Measurements from ENCODE around the gene ANKRD28. TPM values are rescaled to one million over a fixed set of nuclear protein-coding genes. Genes with fewer than 3 reads are reported as not detected.
"Not testable (repeated sequence)": the region's sequence is repeated elsewhere in the genome, so short reads cannot be mapped to it uniquely, and the experiment has no call there.

Gene ANKRD28
- total RNA-seq (2014; rRNA removed): 181 and 196 TPM in 2 replicates
- 40.7 TPM for polyA plus RNA-seq (2012)

DNA sequence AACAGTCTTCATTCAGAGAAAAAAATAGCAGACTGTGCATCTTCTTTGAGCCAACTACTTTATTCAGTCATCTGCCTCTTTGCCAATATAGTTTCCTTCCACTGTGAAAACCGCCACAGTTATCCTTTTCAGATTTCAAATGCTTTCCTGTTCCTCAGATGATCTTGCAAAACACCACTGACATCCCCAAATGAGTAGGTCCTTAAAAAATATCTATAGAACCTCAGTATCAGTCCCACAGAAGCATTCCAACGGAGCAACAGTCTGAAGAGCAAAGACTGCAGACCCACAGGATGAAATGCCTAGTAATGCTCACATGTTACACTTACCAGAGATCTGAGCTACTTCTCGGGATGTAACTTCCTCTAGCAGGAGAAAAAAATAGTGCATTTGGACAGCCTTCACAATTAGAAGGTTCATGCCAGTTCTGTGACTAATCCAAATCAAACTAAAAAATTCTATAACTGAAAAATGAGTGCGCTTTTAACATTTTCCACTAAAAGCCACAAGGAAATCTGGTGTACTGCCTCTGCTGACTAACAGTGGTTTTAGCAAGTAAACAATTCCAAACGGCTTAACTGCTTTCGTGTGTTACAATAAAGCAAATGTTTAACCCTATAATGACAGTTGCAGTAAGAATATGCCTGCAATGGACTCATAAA lies at the start of gene ANKRD28:
TSS of gene ANKRD28 (minus strand) at position 338 of the 662 bp plus-strand sequence. CDS start 1,458 bp downstream, outside the sequence.
- DNase-seq (ENCODE audit: low read depth): peak; percentile 98

DNA sequence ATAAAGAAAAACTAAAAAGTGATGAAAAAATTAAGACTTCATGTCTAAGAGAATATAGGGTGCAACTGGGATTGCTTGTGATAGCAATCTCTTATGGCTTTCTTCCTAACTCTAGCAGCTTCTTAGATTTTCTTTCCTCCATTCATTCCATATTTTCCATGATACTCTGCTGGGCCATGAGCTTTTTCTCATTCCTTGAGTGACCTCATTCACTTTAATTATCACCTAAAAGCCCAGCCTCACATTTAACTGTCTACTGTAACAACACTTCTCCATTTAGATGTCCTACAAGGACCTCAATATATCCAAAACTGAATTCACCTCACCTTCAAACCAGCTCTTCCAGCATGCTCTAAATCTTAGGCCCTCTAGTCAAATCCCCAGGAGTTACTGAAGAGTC lies 49.5 kb upstream of the ANKRD28 start:
- no peak for DNase-seq (ENCODE audit: low read depth)

DNA sequence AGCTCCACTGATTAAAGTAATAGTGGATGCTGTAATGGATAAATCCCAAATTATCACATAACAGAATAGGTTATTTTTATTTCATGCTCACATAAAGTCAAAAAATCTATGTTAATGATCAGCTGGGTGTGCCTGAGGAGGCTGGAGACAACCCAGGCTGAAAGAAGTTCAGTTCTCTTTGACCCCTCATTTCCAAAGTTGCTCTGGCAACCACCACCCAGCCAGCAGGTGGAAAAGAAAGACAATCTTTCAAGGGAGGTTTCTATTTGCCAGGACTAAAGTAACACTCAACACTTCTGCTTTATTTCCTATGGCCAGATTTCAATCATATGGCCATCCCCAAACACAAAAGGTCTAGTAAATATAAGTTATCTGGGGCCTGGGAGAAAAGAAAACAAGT lies 48.8 kb upstream of the ANKRD28 start:
- no peak for DNase-seq (ENCODE audit: low read depth)

DNA sequence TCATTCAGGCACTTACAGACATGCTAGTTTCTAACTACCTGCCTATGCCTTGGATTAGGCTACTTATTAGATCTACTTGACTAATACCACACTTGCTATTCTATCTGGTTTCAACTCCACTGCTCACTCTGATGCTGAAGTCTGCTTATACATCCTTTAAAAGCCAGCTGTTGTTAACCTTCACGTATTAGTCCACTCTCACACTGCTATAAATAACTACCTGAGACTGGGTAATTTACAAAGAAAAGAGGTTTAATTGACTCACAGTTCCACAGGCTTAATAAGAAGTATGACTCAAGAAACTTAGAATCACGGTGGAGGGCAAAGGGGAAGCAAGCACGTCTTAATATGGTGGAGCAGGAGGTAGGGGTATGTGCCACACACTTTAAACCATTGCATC lies 47.7 kb upstream of the ANKRD28 start:
- DNase-seq (ENCODE audit: low read depth): peak; percentile 13

DNA sequence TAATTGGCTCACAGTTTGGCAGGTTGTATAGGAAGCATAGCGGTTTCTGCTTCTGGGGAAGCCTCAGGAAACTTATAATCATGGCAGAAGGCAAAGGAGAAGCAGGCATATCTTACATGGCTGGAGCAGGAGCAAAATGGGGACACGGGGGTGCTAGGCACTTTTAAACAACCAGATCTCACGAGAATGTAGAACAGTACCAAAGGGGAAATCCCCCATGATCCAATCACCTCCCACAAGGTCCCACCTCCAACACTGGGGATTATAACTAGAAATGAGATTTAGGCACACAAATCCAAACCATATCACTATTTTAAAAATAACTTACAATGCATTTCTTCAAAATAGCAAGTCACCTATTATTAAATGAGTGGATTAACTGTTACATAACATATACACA lies 47.1 kb upstream of the ANKRD28 start:
- DNase-seq (ENCODE audit: low read depth): no peak

DNA sequence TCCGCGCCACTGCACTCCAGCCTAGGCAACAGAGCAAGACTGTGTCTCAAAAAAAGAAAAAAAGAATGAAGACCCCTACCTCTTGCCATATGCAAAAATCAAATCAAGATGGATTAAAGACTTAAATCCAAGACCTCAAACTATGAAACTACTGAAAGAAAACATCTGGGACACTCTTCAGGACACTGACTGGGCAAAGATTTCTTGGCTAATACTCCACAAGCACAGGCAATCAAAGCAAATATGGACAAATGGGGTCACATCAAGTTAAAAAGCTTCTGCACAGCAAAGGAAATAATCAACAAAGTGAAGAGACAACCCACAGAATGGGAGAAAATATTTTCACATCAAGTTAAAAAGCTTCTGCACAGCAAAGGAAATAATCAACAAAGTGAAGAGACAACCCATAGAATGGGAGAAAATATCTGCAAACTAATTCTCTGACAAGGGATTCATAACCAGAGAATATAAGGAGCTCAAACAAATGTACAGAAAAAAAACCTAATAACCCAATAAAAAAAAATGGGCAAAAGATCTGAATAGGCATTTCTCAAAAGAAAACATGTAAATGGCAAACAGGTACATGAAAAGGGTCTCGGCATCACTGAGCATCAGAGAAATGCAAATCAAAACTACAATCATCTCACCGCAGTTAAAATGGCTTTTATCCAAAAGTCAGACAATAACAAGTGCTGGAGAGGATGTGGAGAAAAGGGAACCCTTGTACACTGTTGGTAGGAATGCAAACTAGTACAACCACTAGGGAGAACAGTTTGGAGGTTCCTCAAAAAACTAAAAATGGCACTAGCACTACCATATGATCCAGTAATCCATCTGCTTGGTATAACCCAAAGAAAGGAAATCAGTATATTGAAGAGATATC lies 43.6 kb upstream of the ANKRD28 start:
- DNase-seq (ENCODE audit: low read depth): not testable (repeated sequence)

DNA sequence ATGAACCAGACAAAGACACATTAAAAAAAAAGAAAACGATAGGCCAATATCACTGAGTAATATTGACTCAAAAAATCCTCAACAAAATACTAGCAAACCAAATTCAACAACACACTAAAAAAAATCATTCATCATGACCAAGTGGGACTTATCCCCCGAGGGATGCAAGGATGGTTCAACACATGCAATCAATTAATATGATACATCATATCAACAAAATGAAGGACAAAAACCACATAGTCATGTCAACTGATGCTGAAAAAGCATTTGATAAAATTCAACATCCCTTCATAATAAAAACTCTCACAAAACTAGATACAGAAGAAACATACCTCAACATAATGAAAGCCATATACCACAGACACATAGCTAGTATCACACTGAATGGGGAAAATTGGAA lies 41.8 kb upstream of the ANKRD28 start:
- no peak for DNase-seq (ENCODE audit: low read depth)

DNA sequence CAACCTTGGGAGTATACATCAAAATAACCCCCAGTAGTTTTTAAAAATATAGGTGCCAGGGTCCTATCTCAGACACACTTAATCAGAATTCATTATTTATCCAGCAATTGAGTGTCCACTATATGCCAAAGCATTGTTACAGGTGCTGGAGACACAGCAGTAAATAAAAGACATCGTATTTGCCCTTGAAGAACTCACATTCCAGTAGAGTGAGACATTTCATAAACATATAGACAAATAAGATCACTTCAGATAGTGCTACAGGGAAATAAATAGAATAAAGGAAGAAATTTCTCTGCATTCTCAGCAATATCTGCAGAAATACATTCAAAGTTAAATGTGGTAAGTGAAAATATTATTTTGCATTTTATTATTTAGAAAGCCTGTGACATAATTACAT lies 34.1 kb upstream of the ANKRD28 start:
- no peak for DNase-seq (ENCODE audit: low read depth)

DNA sequence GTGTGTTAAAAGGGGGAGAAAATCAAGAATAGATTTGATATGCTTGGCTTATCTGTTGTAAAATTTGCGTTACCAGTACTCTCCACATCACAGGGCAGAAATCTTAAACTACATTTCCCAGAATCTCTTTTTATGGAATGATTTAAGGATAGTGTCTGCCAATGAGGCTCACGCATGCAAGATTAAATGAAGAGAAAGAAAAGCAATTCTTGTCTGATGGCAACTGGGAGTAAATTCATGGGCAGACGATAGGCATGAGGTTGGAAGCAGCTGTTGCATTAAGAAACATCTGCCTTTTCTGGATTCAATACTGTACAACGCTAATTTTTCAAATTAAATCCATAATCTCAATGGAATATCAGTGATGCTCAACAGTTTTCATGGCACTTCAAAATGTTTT lies 27.2 kb upstream of the ANKRD28 start:
- no peak for DNase-seq (ENCODE audit: low read depth)

DNA sequence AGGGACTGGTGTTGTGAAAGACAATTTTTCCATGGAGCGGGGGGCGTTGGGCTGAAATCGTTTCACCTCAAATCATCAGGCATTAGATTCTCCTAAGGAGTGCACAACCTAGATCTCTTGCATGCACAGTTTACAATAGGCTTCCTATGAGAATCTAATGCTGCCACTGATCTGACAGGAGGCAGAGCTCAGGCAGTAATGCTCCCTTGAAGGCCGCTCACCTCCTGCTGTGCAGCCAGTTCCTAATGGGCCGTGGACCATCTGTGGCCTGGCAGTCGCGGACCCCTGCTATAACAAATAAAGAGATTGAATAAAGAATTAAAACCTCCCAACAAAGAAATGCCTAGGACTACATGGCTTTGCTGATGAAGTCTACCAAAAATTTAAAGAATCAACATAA lies 25.3 kb upstream of the ANKRD28 start:
- no peak for DNase-seq (ENCODE audit: low read depth)

DNA sequence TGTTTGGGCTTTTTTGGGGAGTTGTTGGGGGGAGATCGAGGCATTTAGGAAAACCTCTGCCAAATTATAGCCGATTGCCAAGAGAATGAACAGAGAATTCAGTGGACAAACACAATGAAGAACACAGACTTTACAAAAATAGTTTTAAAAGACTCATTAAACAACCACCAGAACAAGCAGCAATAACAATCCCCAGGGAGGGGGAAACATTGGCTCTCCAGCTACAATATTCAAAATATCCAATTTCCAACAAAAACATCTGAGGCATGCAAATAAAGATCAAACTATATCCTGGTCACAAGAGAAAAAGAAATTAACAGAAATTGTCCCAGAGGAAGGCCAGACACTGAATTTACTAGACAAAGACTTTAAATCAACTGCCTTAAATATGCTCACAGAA lies 24.5 kb upstream of the ANKRD28 start:
- peak; percentile 33 for DNase-seq (ENCODE audit: low read depth)

DNA sequence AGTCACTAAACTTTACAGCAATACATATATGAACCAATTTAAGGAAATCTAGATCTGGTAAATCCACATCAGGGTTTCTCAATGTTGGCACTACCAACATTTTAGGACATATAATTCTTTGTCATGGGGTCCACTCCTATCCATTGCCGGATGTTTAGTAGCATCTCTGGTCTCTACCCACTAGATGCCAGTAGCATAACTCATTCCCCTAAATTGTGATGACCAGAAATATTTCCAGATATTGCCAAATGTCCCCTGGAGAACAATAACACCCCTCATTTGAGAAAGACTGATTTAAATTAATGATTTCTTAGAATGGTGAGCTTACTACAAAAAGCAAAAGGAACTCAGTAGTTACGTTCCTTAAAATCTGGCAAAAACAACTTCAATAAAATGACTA lies 23.1 kb upstream of the ANKRD28 start:
- peak; percentile 47 for DNase-seq (ENCODE audit: low read depth)

DNA sequence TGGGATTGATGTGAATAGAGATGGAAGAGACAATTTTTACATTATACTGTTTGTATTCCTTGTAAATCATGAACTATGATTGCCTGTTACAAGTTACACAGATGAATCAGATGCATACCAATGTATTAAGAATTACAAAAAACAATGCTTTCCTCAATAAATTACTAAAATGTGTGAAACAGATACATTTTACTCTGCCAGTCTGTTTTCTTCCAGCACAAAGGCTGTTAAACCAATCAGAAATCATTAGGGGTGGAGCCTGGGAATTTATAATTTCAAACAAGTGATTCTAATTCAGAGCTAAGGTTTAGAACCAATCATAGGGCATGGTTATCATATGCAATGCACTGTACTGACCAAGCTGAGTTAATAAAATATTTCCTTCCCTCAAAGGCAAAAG lies 21.8 kb upstream of the ANKRD28 start:
- DNase-seq (ENCODE audit: low read depth): no peak

DNA sequence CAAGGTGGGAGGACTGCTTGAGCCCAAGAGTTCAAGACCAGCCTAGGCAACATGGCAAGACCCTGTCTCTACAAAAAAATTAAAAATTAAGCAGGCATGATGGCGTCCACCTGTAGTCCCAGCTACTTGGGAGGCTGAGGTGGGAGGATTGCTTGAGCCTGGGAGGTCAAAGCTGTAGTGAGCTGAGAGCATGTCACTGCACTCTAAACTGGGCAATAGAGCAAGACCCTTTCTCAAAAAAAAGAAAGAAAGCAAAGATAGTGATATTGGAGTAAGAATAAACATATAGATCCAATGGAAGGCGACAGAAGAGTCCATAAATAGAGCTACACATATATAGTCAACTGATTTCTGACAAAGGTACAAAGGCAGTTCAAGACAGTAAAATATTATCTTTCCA lies 21.3 kb upstream of the ANKRD28 start:
- DNase-seq (ENCODE audit: low read depth): no peak

DNA sequence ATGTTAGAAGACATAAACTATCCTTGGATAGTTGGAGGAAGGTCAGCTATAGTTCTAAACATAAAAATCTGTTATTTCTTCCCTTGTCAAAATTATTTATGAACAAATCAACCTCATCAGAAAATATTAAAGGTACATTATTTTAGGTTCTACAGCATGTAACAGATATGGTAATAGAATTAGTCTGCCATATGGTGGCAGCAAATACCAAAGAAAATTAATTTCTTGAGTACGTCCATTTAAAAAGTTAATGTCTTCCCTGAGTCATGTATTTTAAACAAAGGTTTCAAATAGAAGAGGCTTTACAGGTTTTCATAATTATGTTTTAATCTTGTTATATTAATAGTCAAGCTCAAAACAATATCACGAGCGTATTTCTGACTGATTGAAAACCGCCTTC lies 17.9 kb upstream of the ANKRD28 start:
- peak; percentile 71 for DNase-seq (ENCODE audit: low read depth)

DNA sequence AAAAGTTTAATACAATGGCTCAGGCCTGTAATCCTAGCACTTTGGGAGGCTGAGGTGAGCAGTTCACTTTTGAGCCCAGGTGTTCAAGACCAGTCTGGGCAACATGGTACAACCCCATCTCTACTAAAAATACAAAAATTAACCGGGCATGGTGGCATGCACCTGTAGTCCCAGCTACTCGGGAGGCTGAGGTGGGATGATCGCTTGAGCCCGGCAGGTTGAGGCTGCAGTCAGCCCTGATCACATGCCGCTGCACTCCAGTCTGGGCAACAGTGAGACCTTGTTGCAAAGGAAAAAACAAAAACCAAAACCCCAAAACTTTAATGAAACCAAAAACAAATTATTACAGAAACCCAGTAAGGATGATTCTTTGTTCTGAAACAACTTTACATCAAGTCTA lies 15.3 kb upstream of the ANKRD28 start:
- not testable (repeated sequence) for DNase-seq (ENCODE audit: low read depth)

DNA sequence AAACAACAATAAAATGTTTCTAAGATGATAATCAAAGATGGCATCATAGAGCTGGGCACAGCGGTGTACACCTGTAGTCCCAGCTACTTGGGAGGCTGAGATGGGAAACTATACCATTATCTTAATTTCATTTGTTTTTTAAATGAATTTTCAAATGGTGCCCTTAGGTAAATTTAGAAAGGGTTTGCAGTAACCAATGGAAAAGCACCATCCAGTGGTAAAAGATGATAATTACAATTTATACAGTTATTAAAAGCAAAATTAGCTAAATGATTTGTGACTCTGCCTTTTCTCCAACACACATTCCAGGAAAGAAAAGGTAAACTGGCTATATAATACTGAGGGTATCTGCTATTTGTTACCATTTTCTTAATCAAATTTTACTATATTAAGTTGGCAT lies 14.4 kb upstream of the ANKRD28 start:
- peak; percentile 32 for DNase-seq (ENCODE audit: low read depth)

DNA sequence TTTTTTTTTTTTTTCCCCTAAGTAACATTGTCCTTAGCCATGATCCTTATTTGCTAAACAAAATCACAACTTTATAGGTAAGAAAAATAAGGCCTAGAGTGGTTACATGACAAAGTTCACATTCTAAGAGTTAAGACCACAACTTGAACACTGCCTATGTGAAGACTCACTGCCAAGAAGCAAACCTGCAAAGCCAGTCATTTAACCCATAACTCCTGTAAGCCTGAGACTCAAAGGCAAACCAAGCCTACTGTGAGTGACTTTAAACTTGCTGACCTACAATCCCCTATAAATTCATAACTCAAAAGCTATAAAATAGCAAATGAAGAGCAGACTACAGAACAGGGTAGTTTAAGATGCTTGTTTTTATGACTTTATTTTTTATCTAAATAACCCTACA lies 12.9 kb upstream of the ANKRD28 start:
- peak; percentile 25 for DNase-seq (ENCODE audit: low read depth)

DNA sequence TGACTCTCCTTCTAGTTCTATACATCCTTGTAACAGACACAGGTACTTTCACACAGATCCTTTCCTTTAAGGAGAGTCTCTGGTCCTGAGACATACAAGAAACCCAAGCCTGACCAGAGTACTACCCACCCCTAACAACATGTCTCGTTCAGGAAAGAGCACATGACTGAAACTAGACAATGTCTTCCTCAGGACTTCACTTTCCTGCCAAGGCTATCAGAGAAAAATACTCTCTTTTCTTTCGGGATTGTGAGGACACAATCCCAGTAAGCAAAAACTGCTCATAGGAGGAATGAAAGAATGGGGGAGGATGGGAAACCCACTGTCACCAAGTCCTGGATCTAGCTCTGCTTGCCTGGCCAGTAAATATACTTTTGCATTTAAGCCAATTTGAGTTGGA lies 11.5 kb upstream of the ANKRD28 start:
- DNase-seq (ENCODE audit: low read depth): no peak

DNA sequence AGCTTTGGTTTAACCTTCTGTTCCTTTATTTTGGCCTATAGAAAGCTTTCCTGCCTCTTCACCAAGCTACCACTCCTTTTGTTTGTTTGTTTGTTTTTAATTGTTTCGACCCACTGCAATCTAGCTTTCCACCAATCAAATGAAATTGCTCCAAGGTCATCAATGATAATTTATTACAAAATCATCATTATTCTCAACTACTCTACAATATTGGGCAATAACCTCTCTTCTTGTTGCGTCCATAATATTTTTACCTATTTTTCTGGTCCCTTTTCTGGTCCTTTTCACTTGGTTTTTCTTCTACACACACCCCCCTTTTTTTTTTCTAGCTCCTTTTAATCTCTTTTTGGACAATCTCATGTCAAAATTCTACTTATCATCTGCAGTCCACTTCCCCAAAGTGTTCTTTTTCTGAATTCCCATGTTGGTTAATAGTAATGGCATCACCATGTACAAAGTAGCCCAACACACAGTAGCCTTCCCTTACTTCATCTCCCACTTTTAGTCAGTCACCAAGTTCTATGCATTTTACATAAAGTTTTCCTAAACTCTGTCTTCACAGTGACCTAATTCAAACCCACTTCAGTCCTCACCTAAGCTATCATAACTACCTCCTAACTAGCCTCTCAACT lies 11.0 kb upstream of the ANKRD28 start:
- no peak for DNase-seq (ENCODE audit: low read depth)

DNA sequence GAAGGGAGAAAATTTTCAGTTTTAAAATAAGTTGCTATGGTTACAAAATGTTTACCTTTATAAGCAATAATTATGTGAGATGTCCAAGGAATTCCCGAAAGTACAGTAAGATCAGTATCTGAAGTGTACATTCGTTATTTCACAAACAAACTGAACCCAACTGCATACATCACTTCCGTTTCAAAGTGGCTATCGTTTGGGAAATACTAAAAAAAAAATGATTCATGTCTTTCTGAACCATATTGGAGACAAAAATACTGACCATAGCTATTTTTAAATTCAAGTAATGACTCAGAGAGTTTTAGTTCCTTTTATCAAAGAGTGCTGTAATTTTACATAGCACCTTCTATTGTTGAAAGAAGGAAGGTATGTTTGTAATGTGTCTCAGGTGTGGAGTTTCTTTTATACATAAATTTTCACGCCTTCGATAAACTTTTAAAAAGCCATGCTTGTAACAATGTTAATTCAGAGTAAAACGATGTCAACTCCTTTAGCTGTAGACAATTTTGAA lies 8.0 kb upstream of the ANKRD28 start:
- DNase-seq (ENCODE audit: low read depth): peak; percentile 78

DNA sequence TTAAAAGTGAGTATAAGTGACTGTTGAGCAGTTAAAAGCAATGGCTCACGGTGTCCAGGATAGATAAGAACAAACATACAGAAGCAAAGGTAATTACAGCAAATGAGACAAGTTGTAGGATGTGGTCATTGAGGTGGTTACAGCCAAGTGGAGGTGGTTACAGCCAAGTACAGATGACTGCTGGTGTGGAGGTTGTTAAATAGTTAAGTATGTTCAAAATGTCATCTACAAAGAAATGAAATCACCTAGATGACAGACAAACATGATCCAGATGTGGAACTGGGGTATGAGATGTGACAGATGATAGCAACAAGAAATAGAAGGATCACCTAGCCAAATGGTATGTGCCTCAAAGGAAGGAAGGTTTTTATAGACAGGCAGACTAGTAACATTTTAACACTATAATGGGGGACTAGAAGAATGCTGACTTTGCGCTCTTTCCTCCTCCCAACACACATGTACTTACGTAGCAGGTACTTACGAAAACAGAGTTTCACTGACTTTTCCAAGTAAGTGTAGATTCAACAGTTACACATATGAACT lies 6.8 kb upstream of the ANKRD28 start:
- no peak for DNase-seq (ENCODE audit: low read depth)

Data from LHCN-M2 (cell line).